Measurements from ENCODE around the gene PRPF40A. TPM values are rescaled to one million over a fixed set of nuclear protein-coding genes. Genes with fewer than 3 reads are reported as not detected.

The PRPF40A gene
- total and polyA plus RNA-seq, 10 of the 15 experiments (the other 5 are each of a cell fraction or from before 2014, with no cell fraction given), result 97.8 to 197 (median 144) TPM

- TF ChIP-seq SREBF1 (IDR thresholded peaks at IDR 0.05; ENCODE audit: low read length) (peak; percentile 96), FOXK2 (IDR thresholded peaks at IDR 0.05) (peak; percentile 99), CHD4 (IDR thresholded peaks at IDR 0.05) (no peak), FOXM1 (IDR thresholded peaks at IDR 0.05; ENCODE audit: low read depth, low read length) (peak; percentile 71; the same call in 1 of the 2 replicates), KDM1A (IDR thresholded peaks at IDR 0.05; ENCODE audit: borderline replicate concordance) (no peak), MEF2B (IDR thresholded peaks at IDR 0.05; ENCODE audit: partially characterized antibody, poor library complexity, severe bottlenecking) (peak; percentile 47), POLR2AphosphoS2 (IDR thresholded peaks at IDR 0.05; ENCODE audit: low read depth, low read length) (peak; percentile 77; the same call in 1 of the 2 replicates), BHLHE40 (IDR thresholded peaks at IDR 0.05; ENCODE audit: borderline replicate concordance in 1 of 2, low read depth in 2 of 2, low read length in 1 of 2) (peak; percentile 87 to 98; a peak in 3 of 4 replicates), SMAD1 (IDR thresholded peaks at IDR 0.05; ENCODE audit: low read depth, partially characterized antibody) (no peak), BRCA1 (IDR thresholded peaks at IDR 0.05; ENCODE audit: low read depth, low read length) (peak; percentile 24; the same call in 1 of the 2 replicates), IRF4 (IDR thresholded peaks at IDR 0.05; ENCODE audit: low read depth, low read length) (no peak), MAX (IDR thresholded peaks at IDR 0.05; ENCODE audit: low read depth, low read length) (peak; percentile 26; the same call in 1 of the 2 replicates), TCF12 (IDR thresholded peaks at IDR 0.05; ENCODE audit: low read depth, low read length) (peak; percentile 34; the same call in 1 of the 2 replicates), TCF7 (IDR thresholded peaks at IDR 0.05; ENCODE audit: borderline replicate concordance) (no peak), IKZF2 (IDR thresholded peaks at IDR 0.05) (no peak)
- TF ChIP-seq, protein P1, sequence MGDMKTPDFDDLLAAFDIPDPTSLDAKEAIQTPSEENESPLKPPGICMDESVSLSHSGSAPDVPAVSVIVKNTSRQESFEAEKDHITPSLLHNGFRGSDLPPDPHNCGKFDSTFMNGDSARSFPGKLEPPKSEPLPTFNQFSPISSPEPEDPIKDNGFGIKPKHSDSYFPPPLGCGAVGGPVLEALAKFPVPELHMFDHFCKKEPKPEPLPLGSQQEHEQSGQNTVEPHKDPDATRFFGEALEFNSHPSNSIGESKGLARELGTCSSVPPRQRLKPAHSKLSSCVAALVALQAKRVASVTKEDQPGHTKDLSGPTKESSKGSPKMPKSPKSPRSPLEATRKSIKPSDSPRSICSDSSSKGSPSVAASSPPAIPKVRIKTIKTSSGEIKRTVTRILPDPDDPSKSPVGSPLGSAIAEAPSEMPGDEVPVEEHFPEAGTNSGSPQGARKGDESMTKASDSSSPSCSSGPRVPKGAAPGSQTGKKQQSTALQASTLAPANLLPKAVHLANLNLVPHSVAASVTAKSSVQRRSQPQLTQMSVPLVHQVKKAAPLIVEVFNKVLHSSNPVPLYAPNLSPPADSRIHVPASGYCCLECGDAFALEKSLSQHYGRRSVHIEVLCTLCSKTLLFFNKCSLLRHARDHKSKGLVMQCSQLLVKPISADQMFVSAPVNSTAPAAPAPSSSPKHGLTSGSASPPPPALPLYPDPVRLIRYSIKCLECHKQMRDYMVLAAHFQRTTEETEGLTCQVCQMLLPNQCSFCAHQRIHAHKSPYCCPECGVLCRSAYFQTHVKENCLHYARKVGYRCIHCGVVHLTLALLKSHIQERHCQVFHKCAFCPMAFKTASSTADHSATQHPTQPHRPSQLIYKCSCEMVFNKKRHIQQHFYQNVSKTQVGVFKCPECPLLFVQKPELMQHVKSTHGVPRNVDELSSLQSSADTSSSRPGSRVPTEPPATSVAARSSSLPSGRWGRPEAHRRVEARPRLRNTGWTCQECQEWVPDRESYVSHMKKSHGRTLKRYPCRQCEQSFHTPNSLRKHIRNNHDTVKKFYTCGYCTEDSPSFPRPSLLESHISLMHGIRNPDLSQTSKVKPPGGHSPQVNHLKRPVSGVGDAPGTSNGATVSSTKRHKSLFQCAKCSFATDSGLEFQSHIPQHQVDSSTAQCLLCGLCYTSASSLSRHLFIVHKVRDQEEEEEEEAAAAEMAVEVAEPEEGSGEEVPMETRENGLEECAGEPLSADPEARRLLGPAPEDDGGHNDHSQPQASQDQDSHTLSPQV (IDR thresholded peaks at IDR 0.05), result 0 out of 2 replicates have a peak, but pooled peaks have one; percentile 10
- TF ChIP-seq, protein P2, sequence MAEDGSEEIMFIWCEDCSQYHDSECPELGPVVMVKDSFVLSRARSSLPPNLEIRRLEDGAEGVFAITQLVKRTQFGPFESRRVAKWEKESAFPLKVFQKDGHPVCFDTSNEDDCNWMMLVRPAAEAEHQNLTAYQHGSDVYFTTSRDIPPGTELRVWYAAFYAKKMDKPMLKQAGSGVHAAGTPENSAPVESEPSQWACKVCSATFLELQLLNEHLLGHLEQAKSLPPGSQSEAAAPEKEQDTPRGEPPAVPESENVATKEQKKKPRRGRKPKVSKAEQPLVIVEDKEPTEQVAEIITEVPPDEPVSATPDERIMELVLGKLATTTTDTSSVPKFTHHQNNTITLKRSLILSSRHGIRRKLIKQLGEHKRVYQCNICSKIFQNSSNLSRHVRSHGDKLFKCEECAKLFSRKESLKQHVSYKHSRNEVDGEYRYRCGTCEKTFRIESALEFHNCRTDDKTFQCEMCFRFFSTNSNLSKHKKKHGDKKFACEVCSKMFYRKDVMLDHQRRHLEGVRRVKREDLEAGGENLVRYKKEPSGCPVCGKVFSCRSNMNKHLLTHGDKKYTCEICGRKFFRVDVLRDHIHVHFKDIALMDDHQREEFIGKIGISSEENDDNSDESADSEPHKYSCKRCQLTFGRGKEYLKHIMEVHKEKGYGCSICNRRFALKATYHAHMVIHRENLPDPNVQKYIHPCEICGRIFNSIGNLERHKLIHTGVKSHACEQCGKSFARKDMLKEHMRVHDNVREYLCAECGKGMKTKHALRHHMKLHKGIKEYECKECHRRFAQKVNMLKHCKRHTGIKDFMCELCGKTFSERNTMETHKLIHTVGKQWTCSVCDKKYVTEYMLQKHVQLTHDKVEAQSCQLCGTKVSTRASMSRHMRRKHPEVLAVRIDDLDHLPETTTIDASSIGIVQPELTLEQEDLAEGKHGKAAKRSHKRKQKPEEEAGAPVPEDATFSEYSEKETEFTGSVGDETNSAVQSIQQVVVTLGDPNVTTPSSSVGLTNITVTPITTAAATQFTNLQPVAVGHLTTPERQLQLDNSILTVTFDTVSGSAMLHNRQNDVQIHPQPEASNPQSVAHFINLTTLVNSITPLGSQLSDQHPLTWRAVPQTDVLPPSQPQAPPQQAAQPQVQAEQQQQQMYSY (CRISPR knock-in tag; IDR thresholded peaks at IDR 0.05), result no peak
- TF ChIP-seq, protein P3, sequence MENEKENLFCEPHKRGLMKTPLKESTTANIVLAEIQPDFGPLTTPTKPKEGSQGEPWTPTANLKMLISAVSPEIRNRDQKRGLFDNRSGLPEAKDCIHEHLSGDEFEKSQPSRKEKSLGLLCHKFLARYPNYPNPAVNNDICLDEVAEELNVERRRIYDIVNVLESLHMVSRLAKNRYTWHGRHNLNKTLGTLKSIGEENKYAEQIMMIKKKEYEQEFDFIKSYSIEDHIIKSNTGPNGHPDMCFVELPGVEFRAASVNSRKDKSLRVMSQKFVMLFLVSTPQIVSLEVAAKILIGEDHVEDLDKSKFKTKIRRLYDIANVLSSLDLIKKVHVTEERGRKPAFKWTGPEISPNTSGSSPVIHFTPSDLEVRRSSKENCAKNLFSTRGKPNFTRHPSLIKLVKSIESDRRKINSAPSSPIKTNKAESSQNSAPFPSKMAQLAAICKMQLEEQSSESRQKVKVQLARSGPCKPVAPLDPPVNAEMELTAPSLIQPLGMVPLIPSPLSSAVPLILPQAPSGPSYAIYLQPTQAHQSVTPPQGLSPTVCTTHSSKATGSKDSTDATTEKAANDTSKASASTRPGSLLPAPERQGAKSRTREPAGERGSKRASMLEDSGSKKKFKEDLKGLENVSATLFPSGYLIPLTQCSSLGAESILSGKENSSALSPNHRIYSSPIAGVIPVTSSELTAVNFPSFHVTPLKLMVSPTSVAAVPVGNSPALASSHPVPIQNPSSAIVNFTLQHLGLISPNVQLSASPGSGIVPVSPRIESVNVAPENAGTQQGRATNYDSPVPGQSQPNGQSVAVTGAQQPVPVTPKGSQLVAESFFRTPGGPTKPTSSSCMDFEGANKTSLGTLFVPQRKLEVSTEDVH (IDR thresholded peaks at IDR 0.05; ENCODE audit: low read depth, partially characterized antibody), result peak; percentile 75
Observed at GRCh38 chr2:152718076-152718908, 1.0 kb upstream of the PRPF40A start, which contains the start of gene ARL6IP6 (continued).

All from GM12878 (cell line).